Activated T-cell treated with anti-CD3 and anti-CD28 coated beads, Interleukin-2, amount 50 U/mL, for 4 hours (primary cell): ENCODE data around the gene TSSC4. TPM values are rescaled to one million over a fixed set of nuclear protein-coding genes. Genes with fewer than 3 reads are reported as not detected.

Source experiments
- ATAC-seq, 2 donors: fragments of 200-7000 bp; cut with Tn5 transposase; one replicate each; pipeline ENCODE4 v1.10.0; 2021
- DNase-seq: peaks from one replicate; pipeline ENCODE4 v3.0.0-alpha.2; 2020
- H3K27me3 Mint-ChIP-seq: one replicate; pipeline ENCODE4 v1.8.0; 2021; ENCODE audit warnings: low read depth, mixed read lengths
- H3K36me3 Mint-ChIP-seq: one replicate; pipeline ENCODE4 v1.8.0; 2022; ENCODE audit warnings: mixed read lengths; ENCODE audit not compliant: insufficient read depth
- H3K4me1 Mint-ChIP-seq: one replicate; pipeline ENCODE4 v1.8.0; 2021; ENCODE audit warnings: low read depth, mixed read lengths
- H3K4me3 Mint-ChIP-seq: one replicate; pipeline ENCODE4 v1.8.0; 2021; ENCODE audit warnings: mild to moderate bottlenecking, moderate library complexity, mixed read lengths
- H3K9me3 Mint-ChIP-seq: one replicate; pipeline ENCODE4 v1.8.0; 2021; ENCODE audit warnings: mixed read lengths
- total RNA-seq, 3 donors: library from RNA; stranded (reverse); gene quantifications; one replicate each; pipeline ENCODE4 v1.2.1, GENCODE V29; 2021

The TSSC4 gene
- total RNA-seq, 3 donors from 2014 or later: 119 to 127 (median 122) TPM

DNA sequence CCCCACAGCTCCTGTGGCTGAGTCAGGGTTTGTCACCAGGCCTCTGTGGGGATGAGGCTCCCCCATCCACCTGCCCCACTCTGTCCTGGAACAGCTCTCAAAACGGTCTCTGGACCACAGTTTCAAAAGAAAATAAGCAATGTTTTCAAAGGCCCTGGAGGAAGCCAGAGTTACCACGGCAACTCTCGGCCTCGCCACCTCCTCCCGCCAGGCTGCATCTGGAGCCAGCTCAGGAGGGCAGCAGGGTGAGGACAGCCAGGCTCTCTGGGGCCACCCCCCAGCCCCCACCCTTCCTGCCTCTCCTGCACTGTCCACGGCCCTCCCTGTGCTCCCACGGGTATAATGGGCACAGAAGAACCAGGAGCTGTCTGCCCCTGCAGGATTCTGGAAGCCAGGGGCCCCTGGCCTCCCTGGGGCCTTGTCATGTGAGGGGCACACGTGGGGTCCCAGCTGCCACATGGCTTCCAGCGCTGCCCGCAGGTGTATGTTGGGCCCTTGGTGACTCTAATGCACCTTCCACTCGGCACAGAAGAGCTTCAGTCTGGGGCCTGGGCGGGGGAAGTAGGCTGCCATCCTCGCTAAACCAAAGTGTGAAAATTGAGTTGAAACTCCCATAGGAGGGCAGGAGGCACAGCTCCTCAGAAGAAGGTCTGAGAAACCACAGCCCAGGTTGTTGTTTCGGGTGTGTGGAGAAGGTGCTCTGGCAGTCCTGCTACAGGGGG, 13.1 kb upstream of the TSSC4 start:
- DNase-seq (no peak), ATAC-seq (peak; percentile 20 to 41)
- H3K36me3 Mint-ChIP-seq: peaks cover 5% of the 10 kb centered on the region
- H3K27me3 Mint-ChIP-seq: no peaks in the 10 kb centered on the region
- no peak overlapping the region for H3K4me3 Mint-ChIP-seq
- H3K9me3 Mint-ChIP-seq: no peaks in the 10 kb centered on the region
- H3K4me1 Mint-ChIP-seq: peaks cover 66% of the 10 kb centered on the region

DNA sequence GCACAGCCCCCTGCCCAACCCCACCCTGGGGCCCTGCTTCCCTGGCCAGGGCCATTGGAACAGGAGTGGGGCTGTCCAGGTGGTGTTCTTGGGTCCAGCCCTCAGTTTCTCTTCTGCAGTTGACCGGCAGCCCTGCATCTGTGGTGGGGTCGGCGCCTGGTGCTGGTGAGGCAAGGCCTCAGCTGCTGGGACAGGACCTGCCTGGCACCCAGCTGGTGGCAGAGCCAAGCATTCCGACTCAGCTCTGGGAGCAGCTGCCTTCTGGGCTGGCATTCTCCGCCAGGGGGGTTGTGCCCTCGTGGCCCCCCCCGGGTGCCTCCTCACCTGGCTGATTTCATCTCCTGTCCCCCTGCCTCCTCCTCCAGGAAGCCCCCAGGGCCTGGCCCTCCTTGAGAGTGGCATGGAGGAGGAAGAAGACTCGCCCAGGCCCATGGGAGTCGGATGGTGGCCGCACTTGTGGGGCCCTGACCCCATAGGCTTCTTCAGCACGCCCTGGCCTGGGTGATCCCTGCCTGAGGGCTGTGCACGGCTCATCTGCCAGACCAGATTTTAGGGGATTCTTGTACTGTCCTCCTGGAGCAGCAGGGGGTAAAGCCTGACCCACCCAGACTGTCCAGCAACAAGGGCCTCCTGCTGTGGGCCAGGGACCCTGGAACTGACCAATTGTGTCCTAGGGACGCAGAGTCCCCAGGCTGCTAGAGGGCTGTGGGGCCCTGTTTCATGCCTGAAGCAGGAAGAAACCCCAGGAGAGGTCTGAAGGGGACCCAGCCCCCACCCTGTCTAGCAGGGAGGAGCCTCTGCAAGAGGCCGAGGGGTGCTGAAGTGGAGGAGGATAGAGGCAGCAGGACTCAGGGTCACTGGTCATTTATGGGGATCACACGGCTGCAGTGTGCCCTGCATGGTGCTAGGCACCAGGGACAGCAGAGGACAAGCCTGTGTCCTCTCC, 11.8 kb upstream of the TSSC4 start:
- Mint-ChIP-seq H3K36me3 (peaks cover 5% of the 10 kb centered on the region), H3K4me3 (no peak overlapping the region), H3K9me3 (no peaks in the 10 kb centered on the region), H3K27me3 (no peaks in the 10 kb centered on the region), H3K4me1 (peaks cover 55% of the 10 kb centered on the region)
- no peak for ATAC-seq
- DNase-seq: no peak

DNA sequence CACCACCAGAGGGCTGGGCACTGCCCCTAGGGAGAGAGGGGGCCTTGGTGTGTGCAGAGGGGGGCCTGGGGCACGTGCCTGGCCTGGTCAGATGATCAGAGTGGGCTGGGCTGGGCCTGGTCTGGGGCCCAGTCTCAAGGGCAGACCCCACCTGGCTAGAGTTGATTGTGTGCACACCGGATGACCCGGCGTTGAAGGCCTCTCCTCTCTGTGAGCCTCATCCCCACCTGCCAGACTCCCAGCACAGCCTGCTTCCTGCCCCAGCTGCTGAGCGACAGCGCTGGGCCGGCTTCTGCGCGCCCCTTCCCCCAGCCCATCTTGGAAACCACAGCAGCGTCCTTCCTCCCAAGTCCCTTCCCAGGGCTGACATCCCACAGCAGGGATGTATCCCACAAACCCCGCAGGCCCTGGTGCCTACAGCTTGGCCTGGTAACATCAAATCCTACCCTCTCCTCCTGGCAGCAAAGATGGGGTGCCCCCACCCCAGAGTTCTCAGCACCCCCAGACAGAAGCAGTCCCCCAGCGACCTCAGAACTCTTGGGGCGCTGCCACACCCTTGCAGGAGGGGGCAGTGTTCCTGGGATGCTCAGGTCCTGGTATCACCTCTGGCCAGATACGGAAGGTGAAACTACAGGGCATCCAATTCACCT, 11.0 kb upstream of the TSSC4 start:
- H3K9me3 Mint-ChIP-seq: no peaks in the 10 kb centered on the region
- DNase-seq: no peak
- no peaks in the 10 kb centered on the region for H3K27me3 Mint-ChIP-seq
- ATAC-seq: no peak
- peak overlapping the region; percentile 7 for H3K4me3 Mint-ChIP-seq
- peaks cover 51% of the 10 kb centered on the region for H3K4me1 Mint-ChIP-seq
- H3K36me3 Mint-ChIP-seq: peaks cover 5% of the 10 kb centered on the region

DNA sequence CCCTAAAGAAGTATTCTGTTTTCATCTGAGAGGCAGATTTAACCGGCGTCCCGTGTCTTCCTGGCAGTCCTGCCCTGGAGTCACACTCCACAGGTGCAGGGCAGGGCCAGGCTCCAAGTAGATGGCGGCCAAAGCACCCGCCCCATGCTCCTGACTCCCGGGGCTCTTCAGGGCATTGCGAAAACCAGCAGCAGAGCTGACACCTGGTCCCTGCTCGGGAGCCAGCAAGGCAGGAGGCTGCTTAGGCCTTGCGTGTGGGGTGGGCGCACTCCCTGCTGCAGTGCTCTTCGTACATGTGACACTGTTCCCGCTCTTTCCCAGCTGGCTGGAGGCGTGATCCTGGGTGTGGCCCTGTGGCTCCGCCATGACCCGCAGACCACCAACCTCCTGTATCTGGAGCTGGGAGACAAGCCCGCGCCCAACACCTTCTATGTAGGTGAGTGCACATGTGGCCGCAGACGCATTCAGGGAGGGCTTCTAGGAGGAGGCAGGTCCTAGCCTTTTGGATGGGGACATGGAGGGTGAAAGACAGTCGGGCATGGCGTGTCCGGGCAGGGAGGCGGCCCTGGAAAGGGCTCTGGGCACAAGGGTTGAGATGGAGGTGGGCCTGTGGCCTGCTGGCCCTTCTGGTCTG, 10.3 kb upstream of the TSSC4 start:
- peaks cover 5% of the 10 kb centered on the region for H3K36me3 Mint-ChIP-seq
- H3K27me3 Mint-ChIP-seq: no peaks in the 10 kb centered on the region
- H3K4me3 Mint-ChIP-seq: no peak overlapping the region
- no peaks in the 10 kb centered on the region for H3K9me3 Mint-ChIP-seq
- ATAC-seq (no peak), DNase-seq (no peak)
- peaks cover 44% of the 10 kb centered on the region for H3K4me1 Mint-ChIP-seq

DNA sequence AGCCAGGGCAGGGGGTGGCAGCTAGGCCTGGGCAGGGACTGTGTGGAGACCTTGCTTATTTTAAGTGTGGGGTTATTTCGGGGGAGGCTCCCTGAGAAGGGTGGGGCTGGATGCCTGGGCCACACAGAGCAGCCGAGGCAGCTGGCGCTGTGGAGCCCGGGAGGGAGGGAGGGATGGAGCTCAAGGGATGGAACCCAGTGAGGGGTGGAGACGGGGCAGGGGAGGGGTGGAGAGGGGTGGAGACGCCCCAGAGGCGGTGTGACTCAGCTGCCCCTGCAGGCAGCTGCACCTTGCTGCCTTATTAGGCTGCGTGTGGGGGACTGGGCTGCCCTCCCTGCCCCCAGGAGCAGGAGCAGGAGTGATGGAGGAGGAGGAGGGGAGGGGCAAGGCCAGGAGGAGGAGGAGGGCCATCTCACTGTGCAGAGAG, 9.8 kb upstream of the TSSC4 start:
- DNase-seq (no peak), ATAC-seq (no peak)
- Mint-ChIP-seq H3K27me3 (no peaks in the 10 kb centered on the region), H3K9me3 (no peaks in the 10 kb centered on the region), H3K4me1 (peaks cover 39% of the 10 kb centered on the region), H3K4me3 (no peak overlapping the region), H3K36me3 (peaks cover 3% of the 10 kb centered on the region)

DNA sequence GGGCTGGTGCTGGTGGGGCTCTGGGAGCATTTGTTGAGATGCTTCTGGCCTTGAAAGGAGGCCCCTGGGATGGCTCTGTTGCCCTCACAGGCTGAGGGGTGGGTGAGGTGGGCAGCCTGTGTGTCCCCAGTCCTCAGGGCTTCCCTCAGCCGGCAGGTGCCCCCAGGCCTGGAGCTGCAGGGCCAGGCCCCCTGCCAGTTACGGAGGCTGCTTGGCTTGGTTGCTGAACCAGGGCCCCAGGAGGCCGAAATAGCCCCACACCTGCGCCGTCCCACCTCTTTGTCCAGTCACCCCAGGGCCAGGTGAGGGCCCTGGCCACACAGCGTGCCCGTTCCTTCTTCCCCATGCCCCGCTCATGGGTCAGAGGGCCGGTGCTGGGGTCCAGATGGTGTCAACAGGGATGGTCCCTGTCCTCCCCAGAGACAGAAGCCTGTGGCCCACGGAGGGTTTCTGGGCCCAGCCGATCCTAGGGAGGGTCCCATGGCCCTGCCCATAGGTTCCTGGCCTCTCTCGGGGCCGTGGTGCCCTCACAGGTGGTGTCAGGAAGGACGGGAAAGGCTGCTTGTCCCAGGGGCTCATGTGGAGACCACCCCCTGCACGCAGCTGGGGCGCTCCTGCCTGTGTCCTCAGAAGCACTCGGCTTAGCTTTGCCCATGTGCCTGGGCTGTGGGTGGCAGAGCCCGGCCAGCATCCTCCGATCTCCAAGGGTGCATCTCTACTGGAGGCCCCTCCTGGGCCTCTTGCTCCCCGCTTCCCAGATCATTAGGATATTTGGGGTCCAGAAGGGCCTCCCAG, 9.2 kb upstream of the TSSC4 start:
- peaks cover 2% of the 10 kb centered on the region for H3K36me3 Mint-ChIP-seq
- peaks cover 32% of the 10 kb centered on the region for H3K4me1 Mint-ChIP-seq
- no peak overlapping the region for H3K4me3 Mint-ChIP-seq
- ATAC-seq (no peak), DNase-seq (no peak)
- H3K9me3 Mint-ChIP-seq: no peaks in the 10 kb centered on the region
- no peaks in the 10 kb centered on the region for H3K27me3 Mint-ChIP-seq

DNA sequence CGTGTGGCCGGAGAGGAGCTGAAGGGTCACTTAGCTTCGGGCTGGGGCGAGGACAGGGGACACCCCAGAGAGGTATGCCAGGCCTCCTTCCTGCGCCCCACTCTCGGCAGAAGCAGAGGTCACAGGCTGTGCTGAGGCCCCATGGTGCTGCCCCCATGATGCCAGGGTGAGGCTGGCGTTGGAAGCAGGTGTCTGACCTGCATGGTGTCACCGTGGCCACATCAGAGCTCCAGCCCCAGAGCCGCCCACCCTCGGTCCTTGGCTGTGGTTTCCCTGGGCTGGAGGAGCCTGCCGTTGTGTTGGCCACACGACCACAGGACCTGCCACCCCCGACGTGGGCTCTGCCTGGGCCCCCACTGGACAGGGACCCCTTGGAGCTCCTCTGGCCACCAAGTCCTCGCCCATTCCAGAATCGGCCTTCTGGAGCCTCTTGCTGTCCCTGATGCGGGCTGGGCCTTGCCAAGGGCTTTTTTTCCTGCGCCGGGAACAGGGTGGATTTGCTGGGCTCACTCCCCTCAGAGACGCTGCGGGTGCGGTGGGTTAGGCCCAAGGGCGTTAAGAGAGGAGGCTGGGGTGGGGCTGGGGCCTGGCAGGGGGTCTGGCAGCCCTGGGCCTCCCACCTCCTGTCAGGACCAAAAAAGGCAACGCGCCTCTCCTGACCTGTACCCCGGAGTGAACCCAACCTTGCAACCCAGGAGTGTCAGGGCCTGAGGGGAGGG, 8.2 kb upstream of the TSSC4 start:
- no peak for ATAC-seq
- peaks cover 6% of the 10 kb centered on the region for H3K36me3 Mint-ChIP-seq
- no peaks in the 10 kb centered on the region for H3K27me3 Mint-ChIP-seq
- no peaks in the 10 kb centered on the region for H3K9me3 Mint-ChIP-seq
- H3K4me1 Mint-ChIP-seq: peaks cover 23% of the 10 kb centered on the region
- DNase-seq: no peak
- no peak overlapping the region for H3K4me3 Mint-ChIP-seq

DNA sequence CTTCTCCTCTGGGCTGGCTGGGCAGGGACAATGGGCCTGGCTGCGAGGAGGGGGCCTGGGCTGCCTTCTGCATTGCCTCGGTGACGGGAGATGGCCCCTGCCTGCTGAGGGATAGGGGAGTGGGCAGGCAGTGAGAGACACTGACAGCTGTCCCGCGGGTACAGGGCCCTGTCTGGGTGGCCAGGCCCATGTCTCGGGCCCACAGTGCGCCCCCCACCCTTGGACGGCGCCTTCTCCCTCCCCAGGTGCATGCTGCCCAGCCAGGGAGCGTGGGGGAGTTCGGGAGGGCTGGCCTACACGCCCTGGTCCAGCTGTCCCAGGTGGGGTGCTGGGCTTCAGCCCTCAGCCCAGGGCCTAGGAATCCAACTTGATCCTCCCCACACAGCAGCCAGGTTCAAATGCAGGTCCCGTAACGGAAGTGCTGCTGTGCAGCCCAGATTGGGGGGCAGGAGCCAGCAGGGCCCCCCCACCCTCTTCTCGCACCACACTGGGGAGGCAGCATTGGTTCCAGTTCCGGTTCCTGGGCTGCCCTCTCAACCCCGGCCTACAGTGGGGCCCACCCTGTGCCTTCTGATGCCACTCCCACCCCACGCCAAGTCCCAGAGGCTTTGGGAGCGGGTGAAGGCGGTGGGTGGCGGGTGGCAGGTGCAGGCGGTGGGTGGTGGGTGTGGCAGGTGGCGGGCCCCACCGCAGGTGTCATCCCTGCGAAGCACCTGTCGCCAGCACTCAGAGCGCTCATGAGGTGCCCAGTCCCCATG, 7.3 kb upstream of the TSSC4 start:
- H3K36me3 Mint-ChIP-seq: peaks cover 10% of the 10 kb centered on the region
- DNase-seq (no peak), ATAC-seq (no peak)
- H3K4me3 Mint-ChIP-seq: no peak overlapping the region
- no peaks in the 10 kb centered on the region for H3K27me3 Mint-ChIP-seq
- no peaks in the 10 kb centered on the region for H3K9me3 Mint-ChIP-seq
- peaks cover 20% of the 10 kb centered on the region for H3K4me1 Mint-ChIP-seq

DNA sequence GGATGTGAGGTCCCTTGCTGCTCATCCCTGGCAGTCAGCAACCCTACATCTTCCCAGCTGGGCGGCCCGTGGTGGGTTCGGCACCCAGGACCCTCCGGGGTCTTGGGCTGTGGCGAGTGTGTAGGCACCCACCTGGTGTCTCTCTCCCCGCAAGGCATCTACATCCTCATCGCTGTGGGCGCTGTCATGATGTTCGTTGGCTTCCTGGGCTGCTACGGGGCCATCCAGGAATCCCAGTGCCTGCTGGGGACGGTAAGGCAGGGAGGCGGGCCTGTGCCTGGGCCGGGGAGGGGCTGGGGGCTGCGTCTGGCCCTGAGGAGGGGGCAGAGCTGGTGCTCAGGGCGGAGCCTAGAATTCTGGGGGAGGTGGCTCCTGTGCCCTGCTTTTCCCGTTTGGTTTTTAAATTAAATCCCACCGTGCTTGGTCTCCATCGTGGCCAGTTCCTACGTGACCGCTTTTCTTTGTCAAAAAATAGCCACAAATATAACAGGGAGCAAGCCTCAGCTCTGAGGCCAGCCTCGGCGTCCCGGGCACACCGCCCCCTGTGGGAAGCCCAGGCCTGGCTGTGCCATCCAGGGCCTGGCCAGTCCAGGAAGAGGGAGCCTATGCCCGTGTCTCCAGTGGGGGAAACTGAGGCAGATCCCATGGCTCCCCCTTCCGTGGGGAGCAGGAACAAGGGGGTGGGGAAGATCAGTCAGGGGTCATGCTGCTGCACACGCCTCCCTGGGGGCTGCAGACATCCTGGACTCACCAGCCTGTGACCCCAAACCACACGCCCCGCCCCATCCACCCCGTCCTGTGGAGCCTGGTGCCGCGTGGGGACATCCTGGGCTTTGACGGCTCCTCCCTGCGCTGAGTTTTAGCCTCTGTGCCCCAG, 6.4 kb upstream of the TSSC4 start:
- ATAC-seq: no peak
- no peaks in the 10 kb centered on the region for H3K27me3 Mint-ChIP-seq

DNA sequence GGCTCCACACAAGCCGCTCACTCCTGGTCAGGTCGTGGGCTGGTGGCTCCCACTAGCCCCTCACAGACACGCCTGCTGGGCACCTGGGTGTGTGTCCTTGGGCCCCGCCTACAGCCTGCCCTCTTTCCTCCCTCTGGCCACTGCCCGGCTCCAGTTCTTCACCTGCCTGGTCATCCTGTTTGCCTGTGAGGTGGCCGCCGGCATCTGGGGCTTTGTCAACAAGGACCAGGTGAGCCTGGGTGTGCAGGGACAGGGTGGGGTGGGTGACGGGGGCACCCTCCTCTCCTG, 5.8 kb upstream of the TSSC4 start:
- DNase-seq (no peak), ATAC-seq (no peak)
- Mint-ChIP-seq H3K36me3 (peaks cover 9% of the 10 kb centered on the region), H3K4me1 (peaks cover 11% of the 10 kb centered on the region), H3K9me3 (no peaks in the 10 kb centered on the region), H3K4me3 (no peak overlapping the region), H3K27me3 (no peaks in the 10 kb centered on the region)

More for the DNA sequence above, 6.4 kb upstream of the TSSC4 start:
- Mint-ChIP-seq H3K4me1 (peaks cover 16% of the 10 kb centered on the region), H3K36me3 (peaks cover 10% of the 10 kb centered on the region), H3K4me3 (no peak overlapping the region), H3K9me3 (no peaks in the 10 kb centered on the region)
- no peak for DNase-seq

DNA sequence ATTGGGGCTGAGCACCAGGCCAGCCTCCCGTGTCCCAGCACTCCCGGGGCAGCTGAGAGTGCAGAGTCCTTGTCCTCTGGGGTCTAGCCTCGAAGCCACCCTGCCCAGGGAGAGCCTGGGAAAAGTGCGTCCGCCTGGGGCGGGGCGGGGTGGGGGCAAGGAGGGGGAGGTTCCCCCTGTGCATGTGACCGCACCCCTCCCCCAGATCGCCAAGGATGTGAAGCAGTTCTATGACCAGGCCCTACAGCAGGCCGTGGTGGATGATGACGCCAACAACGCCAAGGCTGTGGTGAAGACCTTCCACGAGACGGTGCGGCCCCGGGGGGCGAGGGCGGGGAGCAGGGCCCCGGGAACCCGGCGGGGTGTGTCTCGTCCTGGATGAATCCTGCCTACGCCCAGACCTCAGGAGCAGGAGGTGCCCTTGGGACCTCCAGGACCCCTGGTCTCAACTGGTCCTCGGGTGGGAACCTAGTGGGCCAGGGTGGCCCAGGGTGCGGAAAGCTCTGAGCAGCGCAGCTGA, 5.3 kb upstream of the TSSC4 start:
- no peaks in the 10 kb centered on the region for H3K27me3 Mint-ChIP-seq
- peaks cover 7% of the 10 kb centered on the region for H3K36me3 Mint-ChIP-seq
- no peak overlapping the region for H3K4me3 Mint-ChIP-seq
- peaks cover 6% of the 10 kb centered on the region for H3K4me1 Mint-ChIP-seq
- H3K9me3 Mint-ChIP-seq: no peaks in the 10 kb centered on the region
- ATAC-seq: no peak
- no peak for DNase-seq

DNA sequence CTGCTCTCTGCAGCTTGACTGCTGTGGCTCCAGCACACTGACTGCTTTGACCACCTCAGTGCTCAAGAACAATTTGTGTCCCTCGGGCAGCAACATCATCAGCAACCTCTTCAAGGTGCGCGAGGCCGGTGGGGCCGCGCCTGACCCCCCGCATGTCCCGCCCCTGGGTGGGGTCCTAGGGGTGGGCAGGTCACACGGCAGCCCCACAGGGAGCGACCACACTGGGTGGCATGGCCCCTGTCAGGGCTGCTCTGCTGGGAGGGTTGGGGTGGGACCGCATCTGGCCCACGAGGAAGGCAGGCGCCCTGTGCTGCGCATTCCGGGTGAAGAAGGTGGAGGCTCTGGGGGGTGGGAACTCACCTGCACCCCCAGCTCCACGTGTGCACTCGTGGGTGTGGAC, 4.7 kb upstream of the TSSC4 start:
- Mint-ChIP-seq H3K36me3 (peaks cover 7% of the 10 kb centered on the region), H3K27me3 (no peaks in the 10 kb centered on the region), H3K4me1 (peaks cover 3% of the 10 kb centered on the region), H3K9me3 (no peaks in the 10 kb centered on the region), H3K4me3 (no peak overlapping the region)
- DNase-seq: no peak
- no peak for ATAC-seq
